ENCODE results near the gene PHF3.
A peak's percentile ranks its signal among the peaks of the same experiment; 100 is the strongest.
"Not testable (repeated sequence)": the region's sequence is repeated elsewhere in the genome, so short reads cannot be mapped to it uniquely, and the experiment has no call there.

The PHF3 gene

GRCh38 chr6:63714091-63714490, 78.5 kb downstream of the PHF3 start:
- no peak for DNase-seq

DNA sequence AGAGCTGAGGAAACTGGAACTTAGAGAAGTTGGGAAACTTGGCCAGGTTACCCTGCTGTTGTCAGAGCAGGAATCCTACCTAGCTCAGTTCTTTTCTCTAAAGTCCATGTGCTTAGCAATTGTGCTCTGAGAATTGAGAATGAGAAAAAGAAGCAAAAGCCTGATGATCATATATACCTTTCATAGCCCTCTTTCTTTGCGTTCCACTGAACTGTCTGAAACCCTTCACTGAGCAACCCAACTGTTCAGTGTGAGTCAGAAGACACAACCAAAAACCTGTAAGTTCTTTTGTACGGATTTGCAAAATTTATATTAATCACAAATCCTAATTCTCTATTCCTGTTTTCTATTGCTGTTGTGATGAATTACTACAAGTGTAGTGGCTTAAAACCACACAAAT, 80.6 kb downstream of the PHF3 start:
- no peak for DNase-seq

DNA sequence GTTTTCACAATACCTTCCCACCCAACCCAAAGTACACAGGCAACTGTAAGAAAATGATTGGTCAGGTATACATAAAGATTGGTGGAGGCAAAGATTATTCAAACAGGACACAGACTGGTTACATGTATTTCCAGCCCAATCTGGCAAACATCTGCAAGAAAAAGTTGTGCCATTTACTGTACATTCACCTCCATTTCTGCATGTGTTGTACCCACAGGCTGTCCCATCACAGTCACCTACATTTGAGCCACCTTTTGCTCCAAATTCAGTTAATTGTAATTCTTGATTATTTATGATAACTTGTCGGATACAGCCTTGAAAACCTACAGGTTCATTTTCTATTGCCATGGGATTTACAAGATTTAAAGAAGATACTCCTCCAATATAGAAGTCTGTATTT, 85.6 kb downstream of the PHF3 start:
- DNase-seq = no peak

DNA sequence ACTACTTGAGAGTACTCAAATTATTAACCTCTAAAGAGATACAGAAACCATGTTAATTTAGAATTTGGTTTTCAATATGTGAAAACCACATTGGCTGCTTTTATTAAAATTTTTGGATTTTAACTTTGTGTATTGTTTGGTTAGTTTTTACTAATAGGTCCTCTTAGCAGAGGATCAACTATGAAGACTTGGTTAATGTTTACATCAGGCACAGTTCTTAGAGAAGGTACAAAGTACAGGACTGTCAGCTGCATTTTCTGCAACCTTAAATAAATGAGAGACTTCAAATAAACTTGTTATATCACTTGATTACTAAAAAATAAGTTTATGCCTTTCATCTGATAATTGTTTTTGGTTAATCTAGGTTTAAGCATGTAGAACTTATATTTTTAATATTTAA, 89.1 kb downstream of the PHF3 start:
- no peak for DNase-seq

DNA sequence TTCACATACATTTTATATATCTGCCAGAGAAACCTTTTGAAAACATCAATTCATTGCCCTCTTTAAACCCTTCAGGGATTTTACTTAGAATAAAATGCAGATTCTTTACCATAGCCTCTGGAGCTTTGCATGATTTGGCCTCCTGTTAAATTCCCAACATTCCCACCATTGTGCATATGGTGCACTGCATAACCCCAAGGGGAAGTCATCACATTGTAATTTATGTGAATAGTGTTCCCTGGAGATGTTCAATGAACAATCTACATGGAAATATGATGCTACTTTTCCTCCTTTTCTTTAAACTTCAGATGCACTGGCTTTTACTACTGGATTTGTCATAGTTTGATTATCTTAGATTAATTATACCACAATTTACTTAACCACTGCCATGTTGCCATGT, 94.7 kb downstream of the PHF3 start:
- no peak for DNase-seq

- no peak for DNase-seq
These were observed 96.3 kb downstream of the PHF3 start for GRCh38 chr6:63731930-63732329.

GRCh38 chr6:63732336-63732735, 96.7 kb downstream of the PHF3 start:
- DNase-seq = no peak

GRCh38 chr6:63734923-63735322, 99.3 kb downstream of the PHF3 start:
- DNase-seq = no peak

DNA sequence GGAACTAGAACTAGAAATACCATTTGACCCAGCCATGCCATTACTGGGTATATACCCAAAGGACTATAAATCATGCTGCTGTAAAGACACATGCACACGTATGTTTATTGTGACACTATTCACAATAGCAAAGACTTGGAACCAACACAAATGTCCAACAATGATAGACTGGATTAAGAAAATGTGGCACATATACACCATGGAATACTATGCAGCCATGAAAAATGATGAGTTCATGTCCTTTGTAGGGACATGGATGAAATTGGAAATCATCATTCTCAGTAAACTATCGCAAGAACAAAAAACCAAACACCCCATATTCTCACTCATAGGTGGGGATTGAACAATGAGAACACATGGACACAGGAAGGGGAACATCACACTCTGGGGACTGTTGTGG, 102.6 kb downstream of the PHF3 start:
- not testable (repeated sequence) for DNase-seq

GRCh38 chr6:63739094-63739687, 103.6 kb downstream of the PHF3 start:
- DNase-seq = no peak

DNA sequence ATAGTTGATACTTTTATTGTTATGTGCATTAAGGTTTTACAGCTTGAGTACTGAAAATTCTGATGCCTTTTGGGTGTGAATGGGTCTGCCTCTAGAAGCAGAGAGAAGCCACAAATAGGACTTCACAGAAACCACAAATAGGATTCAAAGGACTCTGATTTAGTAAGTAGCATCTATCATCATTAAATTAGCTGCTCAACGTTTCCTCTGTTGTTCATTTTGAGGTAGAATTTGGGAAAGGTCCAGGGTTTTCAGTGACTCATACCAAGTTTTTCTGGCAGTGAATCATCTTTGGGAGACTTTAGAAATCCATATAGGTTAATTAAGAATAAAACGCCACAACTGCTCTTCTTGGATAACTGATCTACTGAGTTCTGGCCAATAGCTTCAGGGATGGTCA, 105.1 kb downstream of the PHF3 start:
- DNase-seq = no peak

GRCh38 chr6:63742060-63742459, 106.5 kb downstream of the PHF3 start:
- no peak for DNase-seq

GRCh38 chr6:63743691-63744090, 108.1 kb downstream of the PHF3 start:
- no peak for DNase-seq

DNA sequence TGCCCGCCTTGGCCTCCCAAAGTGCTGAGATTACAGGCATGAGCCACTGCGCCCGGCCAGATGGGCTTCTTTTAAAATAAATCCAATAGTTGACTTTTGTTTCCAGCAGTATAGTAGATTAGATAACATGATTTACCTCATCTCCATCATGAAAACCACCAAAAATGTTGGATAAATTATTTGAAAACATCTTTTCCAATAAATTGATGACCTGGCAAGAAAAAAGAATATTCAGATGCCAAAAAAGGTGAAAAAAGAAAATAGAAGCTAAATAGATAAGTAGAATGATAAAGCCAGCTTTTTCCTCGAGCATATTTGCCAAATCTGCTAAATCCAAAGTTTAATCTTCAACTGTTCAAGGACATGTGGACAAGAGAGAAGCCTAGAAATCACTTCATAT, 109.2 kb downstream of the PHF3 start:
- DNase-seq = no peak

- DNase-seq = no peak
These were observed 110.2 kb downstream of the PHF3 start for GRCh38 chr6:63745784-63746183.

GRCh38 chr6:63750400-63750799, 114.8 kb downstream of the PHF3 start:
- no peak for DNase-seq

DNA sequence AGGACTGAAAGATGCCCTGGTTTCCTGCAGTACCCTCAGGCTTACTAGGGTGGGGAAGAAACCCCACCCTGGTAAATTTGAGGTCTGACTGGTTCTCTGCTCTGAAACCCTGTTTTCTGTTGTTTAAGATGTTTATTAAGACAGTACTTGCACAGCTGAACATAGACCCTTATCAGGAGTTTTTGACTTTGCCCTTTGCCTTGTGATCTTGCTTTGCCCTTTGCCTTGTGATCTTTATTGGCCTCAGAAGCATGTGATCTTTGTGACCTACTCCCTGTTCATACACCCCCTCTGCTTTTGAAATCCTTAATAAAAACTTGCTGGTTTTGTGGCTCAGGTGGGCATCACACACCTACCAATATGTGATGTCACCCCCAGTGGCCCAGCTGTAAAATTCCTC, 121.7 kb downstream of the PHF3 start:
- not testable (repeated sequence) for DNase-seq

DNA sequence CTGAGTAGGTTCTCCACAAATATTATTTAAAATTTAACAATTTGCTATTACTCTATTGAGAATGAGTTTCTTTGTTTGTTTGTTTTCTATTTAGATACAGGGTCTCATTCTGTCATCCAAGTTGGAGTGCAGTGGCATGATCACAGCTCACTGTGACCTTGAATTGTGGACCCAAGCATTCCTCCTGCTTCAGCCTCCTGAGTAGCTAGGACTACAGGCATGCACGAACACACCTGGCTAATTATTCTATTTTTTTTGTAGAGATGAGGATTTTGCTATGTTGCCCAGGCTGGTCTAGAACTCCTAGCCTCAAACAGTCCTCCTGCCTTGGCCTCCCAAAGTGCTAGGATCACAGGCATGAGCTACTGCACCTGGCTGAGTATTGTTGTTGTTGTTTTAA, 122.2 kb downstream of the PHF3 start:
- DNase-seq = no peak

GRCh38 chr6:63759605-63760105, 124.1 kb downstream of the PHF3 start:
- DNase-seq = no peak

DNA sequence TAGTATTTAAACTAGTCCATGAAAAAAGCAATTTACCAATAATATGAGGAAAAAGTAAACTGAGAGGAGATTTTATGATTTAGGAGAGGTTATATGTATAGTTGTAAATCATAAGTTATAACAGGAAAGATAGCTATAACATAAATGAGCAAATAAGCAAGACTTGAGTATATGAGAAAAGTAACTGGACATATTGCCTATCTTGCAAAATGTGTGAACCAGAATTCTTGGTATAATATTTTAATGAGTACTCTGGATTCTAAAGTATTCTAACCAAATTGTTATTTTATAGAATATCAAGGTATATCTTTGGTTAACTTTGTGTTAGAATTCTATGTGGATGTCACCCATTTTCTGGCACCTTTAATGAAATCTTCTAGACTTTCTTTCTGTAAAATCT, 124.6 kb downstream of the PHF3 start:
- DNase-seq = no peak

GRCh38 chr6:63764318-63764916, 128.8 kb downstream of the PHF3 start:
- peak; percentile 78 for DNase-seq

All from hematopoietic multipotent progenitor cell treated with erythropoietin and hydrocortisone succinate and interleukin-3 and kit ligand, for 6 days (in vitro differentiated cells).